Endothelial cell of umbilical vein (primary cell): Measurements from ENCODE around the gene ZDHHC14.

Source experiments
- CTCF ChIP-seq, 2 donors: IDR thresholded peaks; 1 replicate in 1 of 2; 2 replicates in 1 of 2; pipeline ENCODE4 v1.5.1; 2011; ENCODE audit warnings: low read length in 2 of 2, mild to moderate bottlenecking in 2 of 2, moderate library complexity in 2 of 2, control low read depth in 1 of 2, inconsistent platforms in 1 of 2, low read depth in 1 of 2; ENCODE audit not compliant: insufficient read depth in 1 of 2; ENCODE audit errors: extremely low read depth in 1 of 2
- EZH2 ChIP-seq: IDR thresholded peaks from 2 replicates; pipeline ENCODE4 v1.6.1; 2012; ENCODE audit warnings: borderline replicate concordance, low read depth, mild to moderate bottlenecking, moderate library complexity, low read length, inconsistent platforms; ENCODE audit not compliant: severe bottlenecking
- FOS ChIP-seq: IDR thresholded peaks from 2 replicates; pipeline ENCODE4 v1.6.1; 2011; ENCODE audit warnings: mild to moderate bottlenecking, low read length, moderate library complexity, borderline replicate concordance; ENCODE audit not compliant: insufficient read depth
- POLR2A ChIP-seq: IDR thresholded peaks from 2 replicates; pipeline ENCODE4 v1.6.1; 2012; ENCODE audit warnings: low read depth, mild to moderate bottlenecking, control low read depth, low read length
- POLR2AphosphoS5 ChIP-seq: IDR thresholded peaks from 2 replicates; pipeline ENCODE4 v1.6.1; 2012; ENCODE audit warnings: low read depth, mild to moderate bottlenecking, control low read depth, low read length, moderate library complexity; ENCODE audit not compliant: insufficient read depth
- TF ChIP-seq, protein P1 (sequence below): IDR thresholded peaks from 2 replicates; pipeline ENCODE4 v1.6.1; 2011; ENCODE audit not compliant: insufficient read depth, insufficient read length

DNA sequence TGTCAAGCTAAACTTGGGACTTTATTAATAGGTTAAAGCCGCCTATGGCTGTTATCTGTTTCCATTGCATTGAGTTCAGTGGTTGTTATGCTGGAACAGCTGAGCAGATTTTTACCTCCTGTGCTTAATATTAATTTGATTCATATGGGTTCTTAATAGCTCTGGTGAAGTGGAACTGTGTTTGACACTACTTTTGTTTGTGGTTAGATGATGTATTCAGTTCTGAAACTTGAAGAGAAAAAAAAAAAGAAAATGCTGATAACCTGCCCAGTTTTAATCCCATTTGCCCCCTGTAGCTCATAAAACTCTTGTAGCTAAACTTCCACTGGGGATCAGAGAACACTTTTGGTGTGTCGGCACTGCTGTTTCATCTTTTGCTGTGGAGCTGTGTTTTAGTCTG lies 117.8 kb downstream of the ZDHHC14 start:
- TF ChIP-seq CTCF (IDR thresholded peaks at IDR 0.05; ENCODE audit: extremely low read depth in 1 of 2, insufficient read depth in 1 of 2, low read depth in 1 of 2, low read length in 2 of 2) = no peak
- no peak for TF ChIP-seq POLR2AphosphoS5
- no peak for TF ChIP-seq POLR2A
- no peak for TF ChIP-seq EZH2
- TF ChIP-seq FOS = no peak
- TF ChIP-seq, protein P1, sequence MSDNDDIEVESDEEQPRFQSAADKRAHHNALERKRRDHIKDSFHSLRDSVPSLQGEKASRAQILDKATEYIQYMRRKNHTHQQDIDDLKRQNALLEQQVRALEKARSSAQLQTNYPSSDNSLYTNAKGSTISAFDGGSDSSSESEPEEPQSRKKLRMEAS = no peak
